22Rv1 (cell line): ENCODE data around the gene WNT3A.

ENCODE experiments used
- ZFX ChIP-seq: fragments of 450-650 bp; IDR thresholded peaks from 2 replicates; pipeline ENCODE4 v1.6.1; 2017; ENCODE audit warnings: antibody characterized with exemption, borderline replicate concordance
- TF ChIP-seq, protein P1 (sequence below): fragments of 450-650 bp; IDR thresholded peaks from 2 replicates; pipeline ENCODE4 v1.5.1; 2017; ENCODE audit warnings: mild to moderate bottlenecking

DNA sequence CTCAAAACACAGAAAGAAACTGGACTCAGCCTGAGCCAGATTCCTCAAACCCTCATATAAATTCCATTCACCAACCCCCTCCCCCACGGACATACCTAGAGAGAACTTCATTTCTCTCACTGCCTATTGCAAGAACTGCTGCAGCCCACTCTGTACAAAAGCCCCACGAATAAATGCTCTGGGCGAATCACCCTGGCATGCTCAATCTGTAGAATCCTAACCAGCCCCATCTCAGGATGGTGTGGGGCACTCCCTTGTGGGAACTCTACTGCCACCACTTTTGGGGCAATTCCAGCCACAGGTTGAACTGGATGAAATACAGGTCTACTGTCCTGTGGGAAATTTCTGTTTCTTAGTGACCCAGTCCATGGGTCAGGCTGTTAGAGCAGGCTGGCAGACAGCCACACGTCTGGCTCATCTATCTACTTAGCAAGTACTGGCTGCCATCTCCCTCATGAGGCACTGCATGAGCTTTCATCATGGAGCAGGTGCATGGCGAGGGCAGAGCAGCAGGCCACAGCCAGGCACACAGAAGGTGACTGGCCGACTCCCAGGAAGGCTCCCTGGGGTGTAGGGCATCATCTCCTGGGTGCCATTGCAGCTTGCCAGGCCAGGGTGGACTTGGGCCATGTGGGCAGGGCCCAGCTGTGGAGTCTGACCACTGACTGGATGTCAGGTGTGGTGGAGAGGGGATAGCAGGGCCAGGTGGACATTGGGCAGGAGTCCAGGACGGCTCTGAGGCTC is 97.9 kb downstream of the WNT3A start:
- TF ChIP-seq, protein P1, sequence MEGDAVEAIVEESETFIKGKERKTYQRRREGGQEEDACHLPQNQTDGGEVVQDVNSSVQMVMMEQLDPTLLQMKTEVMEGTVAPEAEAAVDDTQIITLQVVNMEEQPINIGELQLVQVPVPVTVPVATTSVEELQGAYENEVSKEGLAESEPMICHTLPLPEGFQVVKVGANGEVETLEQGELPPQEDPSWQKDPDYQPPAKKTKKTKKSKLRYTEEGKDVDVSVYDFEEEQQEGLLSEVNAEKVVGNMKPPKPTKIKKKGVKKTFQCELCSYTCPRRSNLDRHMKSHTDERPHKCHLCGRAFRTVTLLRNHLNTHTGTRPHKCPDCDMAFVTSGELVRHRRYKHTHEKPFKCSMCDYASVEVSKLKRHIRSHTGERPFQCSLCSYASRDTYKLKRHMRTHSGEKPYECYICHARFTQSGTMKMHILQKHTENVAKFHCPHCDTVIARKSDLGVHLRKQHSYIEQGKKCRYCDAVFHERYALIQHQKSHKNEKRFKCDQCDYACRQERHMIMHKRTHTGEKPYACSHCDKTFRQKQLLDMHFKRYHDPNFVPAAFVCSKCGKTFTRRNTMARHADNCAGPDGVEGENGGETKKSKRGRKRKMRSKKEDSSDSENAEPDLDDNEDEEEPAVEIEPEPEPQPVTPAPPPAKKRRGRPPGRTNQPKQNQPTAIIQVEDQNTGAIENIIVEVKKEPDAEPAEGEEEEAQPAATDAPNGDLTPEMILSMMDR: no peak
- no peak for TF ChIP-seq ZFX
